Stomach (tissue), 9 donors: ENCODE results near the gene FAM193A. TPM values are rescaled to one million over a fixed set of nuclear protein-coding genes. Genes with fewer than 3 reads are reported as not detected.
A peak's percentile ranks its signal among the peaks of the same experiment; 100 is the strongest.

Source experiments
- DNase-seq, 2 donors: peaks; one replicate each; pipeline versions ENCODE4 v3.0.0 to v3.0.0-alpha.2; 2013 to 2019
- H3K27ac ChIP-seq, 5 donors: fragments of 200-600 bp in 4 of 5; sonication (generic) in 4 of 5; one replicate each; pipeline ENCODE4 v1.5.1; 2013 to 2019; ENCODE audit warnings: mild to moderate bottlenecking in 1 of 5, moderate library complexity in 1 of 5
- H3K27me3 ChIP-seq, 3 donors: fragments of 200-600 bp; sonication (generic); one replicate each; pipeline ENCODE4 v1.5.1; 2017 to 2019; ENCODE audit warnings: mixed run types in 1 of 3
- H3K36me3 ChIP-seq, 4 donors: fragments of 200-600 bp; sonication (generic); 1 replicate in 3 of 4; 2 replicates in 1 of 4; pipeline ENCODE4 v1.5.1; 2016 to 2019
- H3K4me1 ChIP-seq, 4 donors: fragments of 200-600 bp; sonication (generic); one replicate each; pipeline ENCODE4 v1.5.1; 2016 to 2019
- H3K4me3 ChIP-seq, 4 donors: fragments of 200-600 bp; sonication (generic) in 3 of 4; one replicate each; pipeline ENCODE4 v1.5.1; 2016 to 2019; ENCODE audit warnings: mild to moderate bottlenecking in 1 of 4
- H3K9me3 ChIP-seq, 4 donors: fragments of 200-600 bp; sonication (generic); one replicate each; pipeline ENCODE4 v1.5.1; 2016 to 2019
- CTCF ChIP-seq, 7 experiments: fragments of 450-650 bp in 4 of 7; fragments of 200-600 bp in 3 of 7; sonication (generic) in 3 of 7; IDR thresholded peaks; one replicate each; pipeline ENCODE4 v1.5.1; 2016 to 2019; ENCODE audit warnings: antibody characterized with exemption in 7 of 7, control low read depth in 2 of 7, mild to moderate bottlenecking in 1 of 7
- EP300 ChIP-seq: sonication (generic); formaldehyde crosslinking; IDR thresholded peaks from one replicate; pipeline ENCODE4 v1.6.1; 2017; ENCODE audit warnings: antibody characterized with exemption
- POLR2A ChIP-seq, 4 donors: fragments of 450-650 bp; IDR thresholded peaks; one replicate each; pipeline ENCODE4 v1.6.1; 2016; ENCODE audit warnings: antibody characterized with exemption in 4 of 4, control low read depth in 2 of 4, mild to moderate bottlenecking in 1 of 4, moderate library complexity in 1 of 4
- POLR2AphosphoS5 ChIP-seq, 3 donors: sonication (generic); formaldehyde crosslinking; IDR thresholded peaks; one replicate each; pipeline ENCODE4 v1.6.1; 2016; ENCODE audit warnings: antibody characterized with exemption in 3 of 3
- WGBS, 5 donors: extraction: QIAGEN DNeasy Blood & Tissue Kit in 3 of 5; methylation state at CpG; one replicate each; pipeline versions ENCODE4 v1.1.5 to v1.1.7; 2013 to 2018; 5-methylcytosine and 5-hydroxymethylcytosine counted together
- intact Hi-C: fragments of 100-400 bp; cut with DNase I; formaldehyde crosslinking; loops from one replicate; pipeline ENCODE4 v1.15.1; 2023; ENCODE audit warnings: low total_unique reads
- polyA plus RNA-seq, 3 donors: library from polyadenylated mRNA; stranded (reverse); fragments of 200-250 nt; gene quantifications; one replicate each; pipeline ENCODE4 v1.2.3, GENCODE V29; 2013
- total RNA-seq, 5 donors: library from RNA; depleted of rRNA; stranded (reverse); fragments of >200 nt; gene quantifications; one replicate each; pipeline versions ENCODE4 v1.1.0 to v1.2.3, GENCODE V29; 2014 to 2016
- donor health status: healthy with polysubstance abuse.
- donor health status: Bipolar disorder and iron deficiency.
- donor health status: healthy.

Gene FAM193A
- total and polyA plus RNA-seq, 8 donors, result 4.9 to 107 (median 26.0) TPM

DNA sequence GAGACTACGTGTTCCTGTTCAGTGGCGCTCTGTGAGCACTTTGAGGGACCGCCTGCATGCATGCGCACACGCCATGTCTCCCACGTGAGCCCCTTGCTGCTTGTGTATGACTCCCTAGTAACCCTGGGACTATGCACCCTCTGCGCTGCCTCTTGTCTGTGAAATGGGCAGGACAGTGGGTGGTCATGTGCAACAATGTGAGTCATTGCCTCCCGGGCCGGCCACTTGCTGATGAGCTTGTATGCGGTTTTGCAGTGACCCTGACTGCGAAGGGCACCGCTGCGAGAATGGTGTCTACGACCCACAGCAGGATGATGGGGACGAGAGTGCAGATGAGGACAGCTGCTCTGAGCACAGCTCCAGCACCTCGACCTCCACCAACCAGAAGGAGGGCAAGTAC lies 158.2 kb downstream of the FAM193A start:
- Histone ChIP-seq H3K27me3 (no peaks in the 10 kb centered on the region), H3K36me3 (peaks cover 78 to 100% (median 100%) of the 10 kb centered on the region in 4 donors), H3K9me3 (no peaks in the 10 kb centered on the region), H3K4me3 (no peak overlapping the region), H3K4me1 (peaks cover 0 to 7% (median 1%) of the 10 kb centered on the region in 4 donors), H3K27ac (no peak overlapping the region)
- 91 to 94% (median 94%) methylated on average over 14 to 16 of the region's 16 CpGs for WGBS, 5 donors
- TF ChIP-seq EP300, result no peak
- TF ChIP-seq POLR2AphosphoS5 (IDR thresholded peaks at IDR 0.05), result no peak
- no peak for TF ChIP-seq POLR2A (IDR thresholded peaks at IDR 0.05)
- TF ChIP-seq CTCF (IDR thresholded peaks at IDR 0.05), result no peak
- intact Hi-C loops, result no loop called here
- no peak for DNase-seq

DNA sequence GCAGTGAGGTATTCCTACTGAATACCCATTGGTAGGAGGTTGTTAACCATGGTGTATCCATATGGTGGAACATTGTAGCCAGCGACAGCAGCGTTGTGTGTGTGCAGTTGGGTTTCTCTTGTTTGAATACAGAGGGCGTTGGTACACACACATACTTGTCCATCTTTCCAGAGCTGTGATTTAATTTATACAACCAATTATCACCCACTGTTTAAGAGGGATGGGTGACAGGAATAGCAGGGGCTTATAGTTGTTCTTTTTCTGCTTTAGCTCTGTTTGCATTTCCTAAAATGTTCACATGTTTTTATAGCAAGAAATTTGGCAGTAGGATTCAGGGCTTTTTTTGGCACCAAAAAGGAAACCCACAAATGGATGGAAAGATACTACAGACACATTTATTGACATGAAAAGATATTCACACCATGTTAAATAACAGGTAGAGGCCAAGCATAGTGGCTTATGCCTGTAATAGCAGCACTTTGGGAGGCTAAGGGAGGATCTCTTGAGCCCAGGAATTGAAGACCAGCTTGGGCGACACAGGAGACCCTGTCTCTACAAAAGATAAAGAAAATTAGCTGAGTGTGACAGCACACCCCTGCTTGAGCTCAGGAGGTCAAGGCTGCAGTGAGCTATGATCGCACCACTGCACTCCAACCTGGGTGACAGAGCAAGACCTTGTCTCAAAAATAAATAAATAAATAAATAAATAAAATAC lies 159.1 kb downstream of the FAM193A start:
- no peak overlapping the region for H3K27ac ChIP-seq
- H3K9me3 ChIP-seq, result no peaks in the 10 kb centered on the region
- intact Hi-C loops, result no loop called here
- TF ChIP-seq POLR2AphosphoS5 (IDR thresholded peaks at IDR 0.05) (no peak), EP300 (no peak), POLR2A (IDR thresholded peaks at IDR 0.05) (no peak), CTCF (IDR thresholded peaks at IDR 0.05) (no peak)
- peaks cover 0 to 7% (median 1%) of the 10 kb centered on the region in 4 donors for H3K4me1 ChIP-seq
- peaks cover 78 to 100% (median 100%) of the 10 kb centered on the region in 4 donors for H3K36me3 ChIP-seq
- 86 to 92% (median 89%) methylated on average over 5 of the region's 5 CpGs for WGBS, 5 donors
- DNase-seq, result no peak
- no peaks in the 10 kb centered on the region for H3K27me3 ChIP-seq
- H3K4me3 ChIP-seq, result no peak overlapping the region

DNA sequence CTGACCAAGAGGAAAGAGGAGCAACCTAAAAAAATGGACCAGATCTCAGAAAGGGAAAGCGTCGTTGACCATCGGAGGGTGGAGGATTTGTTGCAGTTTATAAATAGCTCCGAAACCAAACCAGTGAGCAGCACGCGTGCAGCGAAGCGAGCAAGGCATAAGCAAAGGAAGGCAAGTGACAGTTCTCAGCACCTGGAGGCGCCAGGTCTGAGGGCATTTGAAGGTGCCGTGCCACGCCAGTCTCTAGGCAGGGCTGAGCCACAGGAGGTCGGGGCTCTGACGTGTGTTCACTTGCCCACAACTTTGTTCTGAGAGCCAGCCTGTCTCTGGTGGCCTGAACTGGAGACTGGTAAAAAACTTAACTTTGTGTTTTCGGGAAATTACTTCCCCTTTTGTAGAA lies 160.0 kb downstream of the FAM193A start:
- no peak for DNase-seq

GRCh38 chr4:2697995-2698414 lies 161.6 kb downstream of the FAM193A start:
- H3K9me3 ChIP-seq, result no peaks in the 10 kb centered on the region
- TF ChIP-seq EP300 (no peak), CTCF (IDR thresholded peaks at IDR 0.05) (no peak), POLR2A (IDR thresholded peaks at IDR 0.05) (no peak), POLR2AphosphoS5 (IDR thresholded peaks at IDR 0.05) (no peak)
- peaks cover 0 to 7% (median 3%) of the 10 kb centered on the region in 4 donors for H3K4me1 ChIP-seq
- no peak overlapping the region for H3K27ac ChIP-seq
- intact Hi-C loops, result no loop called here
- H3K4me3 ChIP-seq, result no peak overlapping the region
- DNase-seq, result peak in 1 of 2 donors; percentile 41
- peaks cover 80 to 100% (median 100%) of the 10 kb centered on the region in 4 donors for H3K36me3 ChIP-seq
- no peaks in the 10 kb centered on the region for H3K27me3 ChIP-seq
- WGBS, 5 donors, result 50 to 71% (median 56%) methylated on average over 6 to 8 of the region's 8 CpGs

More for the DNA sequence above, 160.0 kb downstream of the FAM193A start:
- H3K9me3 ChIP-seq, result no peaks in the 10 kb centered on the region
- H3K27me3 ChIP-seq, result no peaks in the 10 kb centered on the region
- peaks cover 0 to 7% (median 1%) of the 10 kb centered on the region in 4 donors for H3K4me1 ChIP-seq
- TF ChIP-seq EP300 (no peak), POLR2AphosphoS5 (IDR thresholded peaks at IDR 0.05) (no peak), POLR2A (IDR thresholded peaks at IDR 0.05) (no peak), CTCF (IDR thresholded peaks at IDR 0.05) (no peak)
- peaks cover 71 to 100% (median 100%) of the 10 kb centered on the region in 4 donors for H3K36me3 ChIP-seq
- H3K4me3 ChIP-seq, result no peak overlapping the region
- intact Hi-C loops, result no loop called here
- no peak overlapping the region for H3K27ac ChIP-seq
- WGBS, 5 donors, result 83 to 92% (median 89%) methylated on average over 14 of the region's 14 CpGs
